ENCODE data around the gene COASY. TPM values are rescaled to one million over a fixed set of nuclear protein-coding genes. Genes with fewer than 3 reads are reported as not detected.

COASY gene
- polyA plus RNA-seq, 1 of the 3 experiments (the other 2 are of a cell fraction) = 69.4 TPM

DNA sequence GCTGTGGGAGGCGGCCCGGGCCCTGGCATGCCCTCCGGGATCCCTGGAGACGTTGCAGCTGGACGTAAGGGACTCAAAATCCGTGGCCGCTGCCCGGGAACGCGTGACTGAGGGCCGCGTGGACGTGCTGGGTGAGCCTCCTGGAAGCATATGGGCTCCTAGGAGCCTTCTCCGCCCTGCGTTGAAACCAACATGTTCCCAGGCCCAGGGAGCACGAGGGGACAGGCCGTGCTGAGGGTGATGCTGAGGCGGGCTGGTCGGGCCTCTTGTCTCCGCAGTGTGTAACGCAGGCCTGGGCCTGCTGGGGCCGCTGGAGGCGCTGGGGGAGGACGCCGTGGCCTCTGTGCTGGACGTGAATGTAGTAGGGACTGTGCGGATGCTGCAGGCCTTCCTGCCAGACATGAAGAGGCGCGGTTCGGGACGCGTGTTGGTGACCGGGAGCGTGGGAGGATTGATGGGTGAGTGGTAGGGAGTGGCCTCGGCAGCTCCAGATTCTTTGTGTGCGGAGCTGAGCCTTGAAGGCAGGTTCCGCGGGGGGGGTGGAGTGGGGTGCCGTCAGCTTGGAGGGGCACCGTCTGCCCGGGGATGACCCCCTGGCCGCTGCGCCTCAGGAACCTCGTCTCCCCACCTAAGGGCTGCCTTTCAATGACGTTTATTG lies 8.7 kb upstream of the COASY start:
- H3K9ac ChIP-seq = peak overlapping the region; percentile 87; the same call in 1 of the 2 replicates
- peak; percentile 76 for DNase-seq
- H3K4me2 ChIP-seq = peak overlapping the region; percentile 97
- TF ChIP-seq MXI1 (IDR thresholded peaks at IDR 0.05; ENCODE audit: low read depth, low read length) = 0 out of 2 replicates have a peak, but pooled peaks have one; percentile 4
- TF ChIP-seq, protein P1, sequence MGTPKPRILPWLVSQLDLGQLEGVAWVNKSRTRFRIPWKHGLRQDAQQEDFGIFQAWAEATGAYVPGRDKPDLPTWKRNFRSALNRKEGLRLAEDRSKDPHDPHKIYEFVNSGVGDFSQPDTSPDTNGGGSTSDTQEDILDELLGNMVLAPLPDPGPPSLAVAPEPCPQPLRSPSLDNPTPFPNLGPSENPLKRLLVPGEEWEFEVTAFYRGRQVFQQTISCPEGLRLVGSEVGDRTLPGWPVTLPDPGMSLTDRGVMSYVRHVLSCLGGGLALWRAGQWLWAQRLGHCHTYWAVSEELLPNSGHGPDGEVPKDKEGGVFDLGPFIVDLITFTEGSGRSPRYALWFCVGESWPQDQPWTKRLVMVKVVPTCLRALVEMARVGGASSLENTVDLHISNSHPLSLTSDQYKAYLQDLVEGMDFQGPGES (IDR thresholded peaks at IDR 0.05; ENCODE audit: low read depth, low read length) = no peak
- TF ChIP-seq TAF1 (IDR thresholded peaks at IDR 0.05; ENCODE audit: borderline replicate concordance, low read depth, low read length) = no peak
- TF ChIP-seq NFIC (IDR thresholded peaks at IDR 0.05; ENCODE audit: borderline replicate concordance) = no peak
- no peak for TF ChIP-seq TCF12 (IDR thresholded peaks at IDR 0.05)
- no peak for TF ChIP-seq TEAD4 (IDR thresholded peaks at IDR 0.05; ENCODE audit: borderline replicate concordance, insufficient read depth)
- TF ChIP-seq ELF1 (IDR thresholded peaks at IDR 0.05) = no peak
- no peak for TF ChIP-seq RFX5 (IDR thresholded peaks at IDR 0.05; ENCODE audit: low read length)
- no peak for TF ChIP-seq POLR2AphosphoS5 (IDR thresholded peaks at IDR 0.05; ENCODE audit: low read depth, low read length)
- no peak for TF ChIP-seq SMC3 (IDR thresholded peaks at IDR 0.05; ENCODE audit: low read depth, low read length)
- TF ChIP-seq, protein P2, sequence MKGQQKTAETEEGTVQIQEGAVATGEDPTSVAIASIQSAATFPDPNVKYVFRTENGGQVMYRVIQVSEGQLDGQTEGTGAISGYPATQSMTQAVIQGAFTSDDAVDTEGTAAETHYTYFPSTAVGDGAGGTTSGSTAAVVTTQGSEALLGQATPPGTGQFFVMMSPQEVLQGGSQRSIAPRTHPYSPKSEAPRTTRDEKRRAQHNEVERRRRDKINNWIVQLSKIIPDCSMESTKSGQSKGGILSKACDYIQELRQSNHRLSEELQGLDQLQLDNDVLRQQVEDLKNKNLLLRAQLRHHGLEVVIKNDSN (IDR thresholded peaks at IDR 0.05; ENCODE audit: borderline replicate concordance, low read depth) = no peak
- no peak for TF ChIP-seq EP300 (IDR thresholded peaks at IDR 0.05; ENCODE audit: borderline replicate concordance in 1 of 2, low read depth in 1 of 2, low read length in 1 of 2)
- no peak for TF ChIP-seq GATA2 (CRISPR knock-in tag; IDR thresholded peaks at IDR 0.05)
- TF ChIP-seq RXRA (IDR thresholded peaks at IDR 0.05; ENCODE audit: borderline replicate concordance, low read depth) = no peak
- TF ChIP-seq RCOR1 (IDR thresholded peaks at IDR 0.05; ENCODE audit: low read length) = no peak
- TF ChIP-seq, protein P3, sequence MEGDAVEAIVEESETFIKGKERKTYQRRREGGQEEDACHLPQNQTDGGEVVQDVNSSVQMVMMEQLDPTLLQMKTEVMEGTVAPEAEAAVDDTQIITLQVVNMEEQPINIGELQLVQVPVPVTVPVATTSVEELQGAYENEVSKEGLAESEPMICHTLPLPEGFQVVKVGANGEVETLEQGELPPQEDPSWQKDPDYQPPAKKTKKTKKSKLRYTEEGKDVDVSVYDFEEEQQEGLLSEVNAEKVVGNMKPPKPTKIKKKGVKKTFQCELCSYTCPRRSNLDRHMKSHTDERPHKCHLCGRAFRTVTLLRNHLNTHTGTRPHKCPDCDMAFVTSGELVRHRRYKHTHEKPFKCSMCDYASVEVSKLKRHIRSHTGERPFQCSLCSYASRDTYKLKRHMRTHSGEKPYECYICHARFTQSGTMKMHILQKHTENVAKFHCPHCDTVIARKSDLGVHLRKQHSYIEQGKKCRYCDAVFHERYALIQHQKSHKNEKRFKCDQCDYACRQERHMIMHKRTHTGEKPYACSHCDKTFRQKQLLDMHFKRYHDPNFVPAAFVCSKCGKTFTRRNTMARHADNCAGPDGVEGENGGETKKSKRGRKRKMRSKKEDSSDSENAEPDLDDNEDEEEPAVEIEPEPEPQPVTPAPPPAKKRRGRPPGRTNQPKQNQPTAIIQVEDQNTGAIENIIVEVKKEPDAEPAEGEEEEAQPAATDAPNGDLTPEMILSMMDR (IDR thresholded peaks at IDR 0.05) = peak; percentile 25
- 0 out of 2 replicates have a peak, but pooled peaks have one; percentile 8 for TF ChIP-seq RAD21 (IDR thresholded peaks at IDR 0.05; ENCODE audit: low read length)
- H3K9me2 ChIP-seq = no peaks in the 10 kb centered on the region
- H4K20me1 ChIP-seq (ENCODE audit: insufficient read depth) = no peaks in the 10 kb centered on the region
- H2AFZ ChIP-seq (ENCODE audit: low read depth) = no peak overlapping the region
- CTCF ChIA-PET = interaction anchor here (0.8 to 2.5 kb wide), 8 partner anchors 10 to 242 kb away, joined by 3 to 8 read pairs (median 4); partner anchors contain the start of genes RETREG3 and TUBG1
- H3K79me2 ChIP-seq (ENCODE audit: insufficient read depth) = peaks cover 51% of the 10 kb centered on the region
- peaks cover under 1 to 3% of the 10 kb centered on the region in 2 experiments for H3K36me3 ChIP-seq (replicated peaks in 1 of 2; ENCODE audit: control insufficient read depth in 1 of 2, insufficient read depth in 2 of 2, low read length in 1 of 2)
- peak overlapping the region in 1 of 2 experiments; percentile 9; a peak in 2 of 4 replicates for H3K27ac ChIP-seq (ENCODE audit: low read depth in 2 of 2, low read length in 1 of 2)
- peaks cover 11% of the 10 kb centered on the region for H3F3A ChIP-seq (replicated peaks; ENCODE audit: insufficient read depth)
- no peaks in the 10 kb centered on the region for H3K9me3 ChIP-seq
- H3K4me1 ChIP-seq (ENCODE audit: control insufficient read depth in 1 of 2, insufficient read depth in 2 of 2, low read depth in 1 of 2, low read length in 1 of 2) = peaks cover 2 to 20% of the 10 kb centered on the region in 2 experiments; a peak in 1 of 4 replicates
- no peaks in the 10 kb centered on the region for H3K27me3 ChIP-seq (ENCODE audit: insufficient read depth)
- H3K4me3 ChIP-seq (ENCODE audit: low read depth in 2 of 2, low read length in 1 of 2) = peak overlapping the region; percentile 79 to 89; a peak in 3 of 4 replicates
- 61% methylated on average over 19 of the region's 45 CpGs for WGBS (ENCODE audit: low lambda C conversion rate)
- POLR2A ChIA-PET = interaction anchor here (1.2 to 2.3 kb wide), 3 partner anchors 10 to 16 kb away, joined by 3 to 17 read pairs (median 9); partner anchors contain the start of gene NAGLU
